Kidney (tissue), 22 donors: ENCODE data around the gene TMEM131. TPM values are rescaled to one million over a fixed set of nuclear protein-coding genes. Genes with fewer than 3 reads are reported as not detected.
"Not testable (repeated sequence)": the region's sequence is repeated elsewhere in the genome, so short reads cannot be mapped to it uniquely, and the experiment has no call there.

Source experiments
- DNase-seq, 5 donors: peaks; one replicate each; pipeline ENCODE4 v3.0.0-alpha.2; 2013 to 2020
- FAIRE-seq: peaks from 2 replicates; lab custom pipeline; 2012; peaks lifted over from hg19 to GRCh38; lab: Jason Lieb, UNC
- H3K27ac ChIP-seq, 2 donors: one replicate each; pipeline ENCODE4 v1.7.0; 2013; ENCODE audit warnings: low read depth in 2 of 2, low read length in 2 of 2, inconsistent platforms in 1 of 2
- H3K27me3 ChIP-seq: one replicate; pipeline ENCODE4 v1.7.1; 2013; ENCODE audit warnings: low read length, inconsistent platforms; ENCODE audit not compliant: control insufficient read depth, insufficient read depth
- H3K36me3 ChIP-seq, 3 donors: one replicate each; pipeline versions ENCODE4 v1.7.0 to v1.7.1; 2013; ENCODE audit warnings: low read length in 3 of 3, control low read depth in 1 of 3, inconsistent platforms in 1 of 3; ENCODE audit not compliant: insufficient read depth in 3 of 3, control insufficient read depth in 2 of 3
- H3K4me1 ChIP-seq, 3 donors: one replicate each; pipeline versions ENCODE4 v1.7.0 to v1.7.1; 2013; ENCODE audit warnings: low read length in 3 of 3, inconsistent platforms in 1 of 3, low read depth in 1 of 3; ENCODE audit not compliant: control insufficient read depth in 2 of 3, insufficient read depth in 2 of 3
- H3K4me3 ChIP-seq, 3 donors: one replicate each; pipeline versions ENCODE4 v1.7.0 to v1.8.1; 2013; ENCODE audit warnings: low read length in 3 of 3, control low read depth in 1 of 3, inconsistent platforms in 1 of 3
- H3K9ac ChIP-seq, 3 donors: one replicate each; pipeline versions ENCODE4 v1.7.0 to v1.7.1; 2013; ENCODE audit warnings: low read length in 3 of 3, control low read depth in 1 of 3, inconsistent platforms in 1 of 3
- H3K9me3 ChIP-seq, 3 donors: one replicate each; pipeline versions ENCODE4 v1.7.0 to v1.7.1; 2013; ENCODE audit warnings: low read length in 3 of 3, control low read depth in 1 of 3, inconsistent platforms in 1 of 3; ENCODE audit not compliant: control insufficient read depth in 2 of 3, insufficient read depth in 1 of 3
- intact Hi-C: fragments of 100-400 bp; cut with DNase I; formaldehyde crosslinking; loops from one replicate; pipeline ENCODE4 v1.11.1; 2022
- long read RNA-seq, 10 donors: library from polyadenylated mRNA in 1 of 10; unstranded in 1 of 10; transcript quantifications; one replicate each; pipeline ENCODE4 v2.0.0 and lab custom pipeline, GENCODE V29; 2021 to 2026
- polyA plus RNA-seq: library from polyadenylated mRNA; stranded (reverse); fragments of 350-450 nt; fragmentation: Illumina TruSeq; extraction: RNeasy Lipid Tissue Mini Kit (QIAGEN cat#74804); gene quantifications from one replicate; pipeline ENCODE4 v1.2.3, GENCODE V29; 2014; ENCODE audit warnings: low read depth, low replicate concordance; ENCODE audit not compliant: insufficient read depth
- total RNA-seq: library from RNA; stranded (reverse); fragmentation: NEBNext Ultra II Directional; extraction: Animal tissue kit (Norgen Biotek cat#: 25700); gene quantifications from one replicate; pipeline ENCODE4 v1.2.1, GENCODE V29; 2021
- TF ChIP-seq, protein P1 (sequence below): IDR thresholded peaks from 3 replicates; pipeline ENCODE4 v1.5.1; 2012; ENCODE audit warnings: mild to moderate bottlenecking, moderate library complexity, borderline replicate concordance; ENCODE audit not compliant: insufficient read depth; ENCODE audit errors: extremely low read depth
- donor health status: control.
- donor health status: control.
- donor health status: control.
- donor health status: control.
- donor health status: control.
- donor health status: DM: yes; HTN: yes; CAD: no.
- donor health status: Normal renal cell carcinoma (clear cell type).

Gene TMEM131, protein sequence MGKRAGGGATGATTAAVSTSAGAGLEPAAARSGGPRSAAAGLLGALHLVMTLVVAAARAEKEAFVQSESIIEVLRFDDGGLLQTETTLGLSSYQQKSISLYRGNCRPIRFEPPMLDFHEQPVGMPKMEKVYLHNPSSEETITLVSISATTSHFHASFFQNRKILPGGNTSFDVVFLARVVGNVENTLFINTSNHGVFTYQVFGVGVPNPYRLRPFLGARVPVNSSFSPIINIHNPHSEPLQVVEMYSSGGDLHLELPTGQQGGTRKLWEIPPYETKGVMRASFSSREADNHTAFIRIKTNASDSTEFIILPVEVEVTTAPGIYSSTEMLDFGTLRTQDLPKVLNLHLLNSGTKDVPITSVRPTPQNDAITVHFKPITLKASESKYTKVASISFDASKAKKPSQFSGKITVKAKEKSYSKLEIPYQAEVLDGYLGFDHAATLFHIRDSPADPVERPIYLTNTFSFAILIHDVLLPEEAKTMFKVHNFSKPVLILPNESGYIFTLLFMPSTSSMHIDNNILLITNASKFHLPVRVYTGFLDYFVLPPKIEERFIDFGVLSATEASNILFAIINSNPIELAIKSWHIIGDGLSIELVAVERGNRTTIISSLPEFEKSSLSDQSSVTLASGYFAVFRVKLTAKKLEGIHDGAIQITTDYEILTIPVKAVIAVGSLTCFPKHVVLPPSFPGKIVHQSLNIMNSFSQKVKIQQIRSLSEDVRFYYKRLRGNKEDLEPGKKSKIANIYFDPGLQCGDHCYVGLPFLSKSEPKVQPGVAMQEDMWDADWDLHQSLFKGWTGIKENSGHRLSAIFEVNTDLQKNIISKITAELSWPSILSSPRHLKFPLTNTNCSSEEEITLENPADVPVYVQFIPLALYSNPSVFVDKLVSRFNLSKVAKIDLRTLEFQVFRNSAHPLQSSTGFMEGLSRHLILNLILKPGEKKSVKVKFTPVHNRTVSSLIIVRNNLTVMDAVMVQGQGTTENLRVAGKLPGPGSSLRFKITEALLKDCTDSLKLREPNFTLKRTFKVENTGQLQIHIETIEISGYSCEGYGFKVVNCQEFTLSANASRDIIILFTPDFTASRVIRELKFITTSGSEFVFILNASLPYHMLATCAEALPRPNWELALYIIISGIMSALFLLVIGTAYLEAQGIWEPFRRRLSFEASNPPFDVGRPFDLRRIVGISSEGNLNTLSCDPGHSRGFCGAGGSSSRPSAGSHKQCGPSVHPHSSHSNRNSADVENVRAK (N-terminal part only)
- total RNA-seq (38.4 TPM), polyA plus RNA-seq (8.0 TPM)
- long read RNA-seq, donor 1, full-length matches to known transcripts = 1 of 1 reads
- long read RNA-seq, donor 1, partial matches to known transcripts = 0 of 1 reads
- long read RNA-seq, donor 1, other reads (novel, unspliced or antisense) = 0 of 1 reads
- long read RNA-seq, donor 2, full-length matches to known transcripts = 2 of 2 reads
- long read RNA-seq, donor 2, partial matches to known transcripts = 0 of 2 reads
- long read RNA-seq, donor 2, other reads (novel, unspliced or antisense) = 0 of 2 reads
- long read RNA-seq, donor 3, full-length matches to known transcripts = 1 of 1 reads
- long read RNA-seq, donor 3, partial matches to known transcripts = 0 of 1 reads
- long read RNA-seq, donor 3, other reads (novel, unspliced or antisense) = 0 of 1 reads
- long read RNA-seq, donor 4, full-length matches to known transcripts = 2 of 8 reads
- long read RNA-seq, donor 4, partial matches to known transcripts = 6 of 8 reads
- long read RNA-seq, donor 4, other reads (novel, unspliced or antisense) = 0 of 8 reads
- long read RNA-seq, donor 5 = 0 reads
- long read RNA-seq, donor 6, full-length matches to known transcripts = 1 of 1 reads
- long read RNA-seq, donor 6, partial matches to known transcripts = 0 of 1 reads
- long read RNA-seq, donor 6, other reads (novel, unspliced or antisense) = 0 of 1 reads
- long read RNA-seq, donor 7, partial matches to known transcripts = 3 of 7 reads
- long read RNA-seq, donor 7, other reads (novel, unspliced or antisense) = 4 of 7 reads
- long read RNA-seq, donor 8, full-length matches to known transcripts = 2 of 2 reads
- long read RNA-seq, donor 8, partial matches to known transcripts = 0 of 2 reads
- long read RNA-seq, donor 8, other reads (novel, unspliced or antisense) = 0 of 2 reads
- long read RNA-seq, donor 9, full-length matches to known transcripts = 2 of 2 reads
- long read RNA-seq, donor 9, partial matches to known transcripts = 0 of 2 reads
- long read RNA-seq, donor 9, other reads (novel, unspliced or antisense) = 0 of 2 reads
- long read RNA-seq, donor 10, full-length matches to known transcripts = 1 of 1 reads
- long read RNA-seq, donor 10, partial matches to known transcripts = 0 of 1 reads
- long read RNA-seq, donor 10, other reads (novel, unspliced or antisense) = 0 of 1 reads

- Histone ChIP-seq H3K9ac (peak within 1 kb of the TSS; percentile 93 to 95 (median 94)), H3K4me3 (peak within 1 kb of the TSS; percentile 93 to 95 (median 94)), H3K27me3 (no peaks in the 10 kb centered on the region), H3K27ac (peak within 1 kb of the TSS; percentile 97 to 99), H3K36me3 (no peaks in the 10 kb centered on the region), H3K4me1 (peaks cover 2 to 12% (median 4%) of the 10 kb centered on the region in 3 donors), H3K9me3 (no peaks in the 10 kb centered on the region)
- intact Hi-C loops = no loop called here
- FAIRE-seq = no peak
- DNase-seq = peak; percentile 96 to 97 (median 97)
- TF ChIP-seq, protein P1, sequence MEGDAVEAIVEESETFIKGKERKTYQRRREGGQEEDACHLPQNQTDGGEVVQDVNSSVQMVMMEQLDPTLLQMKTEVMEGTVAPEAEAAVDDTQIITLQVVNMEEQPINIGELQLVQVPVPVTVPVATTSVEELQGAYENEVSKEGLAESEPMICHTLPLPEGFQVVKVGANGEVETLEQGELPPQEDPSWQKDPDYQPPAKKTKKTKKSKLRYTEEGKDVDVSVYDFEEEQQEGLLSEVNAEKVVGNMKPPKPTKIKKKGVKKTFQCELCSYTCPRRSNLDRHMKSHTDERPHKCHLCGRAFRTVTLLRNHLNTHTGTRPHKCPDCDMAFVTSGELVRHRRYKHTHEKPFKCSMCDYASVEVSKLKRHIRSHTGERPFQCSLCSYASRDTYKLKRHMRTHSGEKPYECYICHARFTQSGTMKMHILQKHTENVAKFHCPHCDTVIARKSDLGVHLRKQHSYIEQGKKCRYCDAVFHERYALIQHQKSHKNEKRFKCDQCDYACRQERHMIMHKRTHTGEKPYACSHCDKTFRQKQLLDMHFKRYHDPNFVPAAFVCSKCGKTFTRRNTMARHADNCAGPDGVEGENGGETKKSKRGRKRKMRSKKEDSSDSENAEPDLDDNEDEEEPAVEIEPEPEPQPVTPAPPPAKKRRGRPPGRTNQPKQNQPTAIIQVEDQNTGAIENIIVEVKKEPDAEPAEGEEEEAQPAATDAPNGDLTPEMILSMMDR = no peak
Observed at GRCh38 chr2:97995734-97996624, at the start of gene TMEM131. Gene TMEM131 (minus strand): TSS chr2:97995948. CDS start chr2:97995662, 286 bp downstream.

GRCh38 chr2:98044730-98045129 lies 49.0 kb upstream of the TMEM131 start:
- H3K27me3 ChIP-seq, FAIRE-seq, H3K36me3 ChIP-seq, H3K4me3 ChIP-seq, H3K9ac ChIP-seq, DNase-seq, H3K4me1 ChIP-seq, H3K9me3 ChIP-seq, intact Hi-C loops, H3K27ac ChIP-seq: not testable (repeated sequence)
